GM12878 (cell line): ENCODE results near the gene ACOT6. TPM values are rescaled to one million over a fixed set of nuclear protein-coding genes. Genes with fewer than 3 reads are reported as not detected.

Source experiments
- ATAC-seq: fragments of 200-7000 bp; cut with Tn5 transposase; 3 replicates; pipeline ENCODE4 v1.9.1; 2020; ENCODE audit warnings: mild to moderate bottlenecking, moderate library complexity
- BruUV-seq: library from RNA; stranded (reverse); fragments of 400-500 nt; replicated peaks from 2 replicates; lab custom pipeline; 2021; lab: Mats Ljungman, UMichigan
- CTCF ChIA-PET: fragments of 300-600 bp; sonication (Branson Sonifier 250); formaldehyde crosslinking; extraction: SDS; loops from one replicate; lab custom pipeline; 2021; ENCODE audit warnings: inconsistent platforms; lab: Yijun Ruan, JAX
- POLR2A ChIA-PET: fragments of 350-600 bp; formaldehyde crosslinking; extraction: SDS; loops from one replicate; lab custom pipeline; 2021; ENCODE audit warnings: inconsistent platforms; lab: Charles Lee
- RAD21 ChIA-PET: fragments of 300-600 bp; sonication (Branson Sonifier 250); formaldehyde crosslinking; loops from one replicate; lab custom pipeline; 2023; ENCODE audit warnings: antibody characterized with exemption; ENCODE audit not compliant: unreplicated experiment; lab: Charles Lee
- SMC1A ChIA-PET: fragments of 300-600 bp; sonication (Branson Sonifier 250); formaldehyde crosslinking; loops from one replicate; lab custom pipeline; 2023; ENCODE audit not compliant: unreplicated experiment, uncharacterized antibody; lab: Charles Lee
- DNase-seq: peaks from one replicate; pipeline ENCODE4 v3.0.0-alpha.2; 2011; ENCODE audit warnings: low read depth, low spot score
- FAIRE-seq: peaks from 3 replicates; lab custom pipeline; 2011; peaks lifted over from hg19 to GRCh38; lab: Jason Lieb, UNC
- H2AFZ ChIP-seq: 2 replicates; pipeline ENCODE4 v1.6.0; 2011; ENCODE audit warnings: low read depth, low read length, control low read depth; ENCODE audit not compliant: control insufficient read depth
- H3K27ac ChIP-seq: 2 replicates; pipeline ENCODE4 v1.5.1; 2011; ENCODE audit warnings: control low read depth; ENCODE audit not compliant: control insufficient read depth, insufficient read depth
- H3K27me3 ChIP-seq, 2 experiments: replicated peaks in 1 of 2; 2 replicates each; pipeline versions ENCODE4 v1.6.0 to v1.6.1; 2011; ENCODE audit warnings: low read length in 1 of 2; ENCODE audit not compliant: control insufficient read depth in 2 of 2, insufficient read depth in 2 of 2
- H3K36me3 ChIP-seq, 2 experiments: 2 replicates each; pipeline ENCODE4 v1.5.1; 2011; ENCODE audit warnings: low read length in 1 of 2; ENCODE audit not compliant: control insufficient read depth in 2 of 2, insufficient read depth in 2 of 2
- H3K4me1 ChIP-seq: 2 replicates; pipeline ENCODE4 v1.6.1; 2011; ENCODE audit warnings: mild to moderate bottlenecking, low read length, moderate library complexity, mixed read lengths; ENCODE audit not compliant: control insufficient read depth, insufficient read depth
- H3K4me2 ChIP-seq: 2 replicates; pipeline ENCODE4 v1.6.0; 2011; ENCODE audit warnings: control low read depth; ENCODE audit not compliant: control insufficient read depth, insufficient read depth
- H3K4me3 ChIP-seq: fragments of 200-600 bp; sonication (generic); 2 replicates; pipeline ENCODE4 v1.5.1; 2016
- H3K79me2 ChIP-seq: 2 replicates; pipeline ENCODE4 v1.6.0; 2011; ENCODE audit warnings: low read length; ENCODE audit not compliant: control insufficient read depth, insufficient read depth
- H3K9ac ChIP-seq: 2 replicates; pipeline ENCODE4 v1.8.0; 2011; ENCODE audit warnings: low read length, control low read depth, mixed read lengths; ENCODE audit not compliant: control insufficient read depth, insufficient read depth
- H3K9me3 ChIP-seq: replicated peaks from 3 replicates; pipeline ENCODE4 v1.5.1; 2011; ENCODE audit warnings: mild to moderate bottlenecking, low read length; ENCODE audit not compliant: control insufficient read depth, insufficient read depth
- H4K20me1 ChIP-seq: 2 replicates; pipeline ENCODE4 v1.6.0; 2011; ENCODE audit not compliant: control insufficient read depth, insufficient read depth
- ASH2L ChIP-seq: fragments of 300-600, 200-600 bp; sonication (generic); IDR thresholded peaks from 2 replicates; pipeline ENCODE4 v1.6.1; 2017; ENCODE audit warnings: low read depth, mild to moderate bottlenecking, borderline replicate concordance
- BHLHE40 ChIP-seq, 2 experiments: fragments of 450-650 bp in 1 of 2; IDR thresholded peaks; 2 replicates each; pipeline ENCODE4 v1.6.1; 2011 to 2017; ENCODE audit warnings: low read depth in 2 of 2, borderline replicate concordance in 1 of 2, improper control_type of control experiment in 1 of 2, low read length in 1 of 2, mild to moderate bottlenecking in 1 of 2
- CHD2 ChIP-seq: IDR thresholded peaks from 2 replicates; pipeline ENCODE4 v1.6.1; 2011; ENCODE audit warnings: low read depth, low read length, improper control_type of control experiment, borderline replicate concordance
- EED ChIP-seq: sonication (generic); IDR thresholded peaks from 2 replicates; pipeline ENCODE4 v1.6.1; 2016; ENCODE audit warnings: antibody characterized with exemption, low read depth
- KLF5 ChIP-seq: fragments of 450-650 bp; IDR thresholded peaks from 2 replicates; pipeline ENCODE4 v1.6.1; 2014; ENCODE audit warnings: mild to moderate bottlenecking; ENCODE audit not compliant: partially characterized antibody
- RCOR1 ChIP-seq: conservative IDR thresholded peaks from 2 replicates; pipeline ENCODE4 v1.6.1; 2012; ENCODE audit warnings: low read depth, low read length, improper control_type of control experiment
- REST ChIP-seq: IDR thresholded peaks from 2 replicates; pipeline ENCODE4 v1.6.1; 2012; ENCODE audit warnings: mild to moderate bottlenecking, low read depth, low read length
- SMAD1 ChIP-seq: fragments of 450-650 bp; IDR thresholded peaks from 2 replicates; pipeline ENCODE4 v1.6.1; 2018; ENCODE audit warnings: mild to moderate bottlenecking, low read depth; ENCODE audit not compliant: partially characterized antibody
- SPI1 ChIP-seq: IDR thresholded peaks from 2 replicates; pipeline ENCODE4 v1.6.1; 2011; ENCODE audit warnings: low read depth, mild to moderate bottlenecking, low read length, moderate library complexity, borderline replicate concordance; ENCODE audit not compliant: insufficient read depth
- STAT1 ChIP-seq: fragments of 450-650 bp; conservative IDR thresholded peaks from 2 replicates; pipeline ENCODE4 v1.6.1; 2014; ENCODE audit warnings: antibody characterized with exemption, mild to moderate bottlenecking
- TAF1 ChIP-seq: IDR thresholded peaks from 2 replicates; pipeline ENCODE4 v1.6.1; 2011; ENCODE audit warnings: mild to moderate bottlenecking, low read depth, low read length, borderline replicate concordance
- TCF12 ChIP-seq: IDR thresholded peaks from 2 replicates; pipeline ENCODE4 v1.6.1; 2011; ENCODE audit warnings: low read depth, mild to moderate bottlenecking, low read length
- ZNF207 ChIP-seq: fragments of 450-650 bp; IDR thresholded peaks from 2 replicates; pipeline ENCODE4 v1.6.1; 2014; ENCODE audit warnings: antibody characterized with exemption, mild to moderate bottlenecking, borderline replicate concordance
- ZNF622 ChIP-seq: fragments of 450-650 bp; IDR thresholded peaks from 2 replicates; pipeline ENCODE4 v1.6.1; 2017; ENCODE audit warnings: mild to moderate bottlenecking, inconsistent platforms
- WGBS: methylation state at CpG from one replicate; pipeline ENCODE4 v1.1.6; 2016; ENCODE audit warnings: low lambda C conversion rate; ENCODE audit not compliant: insufficient replicate concordance, insufficient coverage; ENCODE audit errors: missing lambda C conversion rate; 5-methylcytosine and 5-hydroxymethylcytosine counted together
- in situ Hi-C: fragments of 300-500 bp; cut with MboI; formaldehyde crosslinking; loops from 9 replicates; pipeline ENCODE4 v1.14.3; 2018; ENCODE audit warnings: mixed read lengths
- intact Hi-C: fragments of 100-400 bp; cut with micrococcal nuclease; formaldehyde crosslinking; loops from one replicate; pipeline ENCODE4 v1.14.2; 2022; ENCODE audit not compliant: unreplicated experiment
- polyA plus RNA-seq, 11 experiments: library from polyadenylated mRNA; depleted of rRNA in 4 of 11; unstranded in 6 of 11; stranded (reverse) in 5 of 11; fragments of >200 nt; fragmentation: Nextera tagmentation in 4 of 11; fragmentation: Illumina TruSeq in 1 of 11; extraction: Ambion mirVana in 4 of 11; extraction: Trizol in 1 of 11; gene quantifications; 1 replicate in 1 of 11; 2 replicates in 10 of 11; pipeline versions ENCODE4 v1.2.1 to v1.2.3, GENCODE V29; 2011 to 2016; ENCODE audit warnings: inconsistent platforms in 2 of 11, missing spikeins in 2 of 11, low read depth in 1 of 11
- total RNA-seq, 4 experiments: library from RNA; depleted of rRNA in 3 of 4; stranded (reverse); fragments of >200 nt in 3 of 4; fragmentation: Illumina TruSeq in 1 of 4; extraction: Trizol in 1 of 4; gene quantifications; 2 replicates each; pipeline versions ENCODE4 v1.2.1 to v1.2.3, GENCODE V29; 2013 to 2021
- TF ChIP-seq, protein P1 (sequence below): fragments of 450-650 bp; IDR thresholded peaks from 2 replicates; pipeline ENCODE4 v1.6.1; 2018; ENCODE audit warnings: mild to moderate bottlenecking, low read depth, moderate library complexity; ENCODE audit not compliant: partially characterized antibody
- TF ChIP-seq, protein P2 (sequence below): IDR thresholded peaks from 2 replicates; pipeline ENCODE4 v1.6.1; 2011; ENCODE audit warnings: borderline replicate concordance, low read depth, mild to moderate bottlenecking, moderate library complexity, mixed read lengths, low read length; ENCODE audit not compliant: insufficient read depth; ENCODE audit errors: extremely low read length

The ACOT6 gene
- total and polyA plus RNA-seq, 10 of the 15 experiments (the other 5 are each of a cell fraction or from before 2014, with no cell fraction given): not detected

DNA sequence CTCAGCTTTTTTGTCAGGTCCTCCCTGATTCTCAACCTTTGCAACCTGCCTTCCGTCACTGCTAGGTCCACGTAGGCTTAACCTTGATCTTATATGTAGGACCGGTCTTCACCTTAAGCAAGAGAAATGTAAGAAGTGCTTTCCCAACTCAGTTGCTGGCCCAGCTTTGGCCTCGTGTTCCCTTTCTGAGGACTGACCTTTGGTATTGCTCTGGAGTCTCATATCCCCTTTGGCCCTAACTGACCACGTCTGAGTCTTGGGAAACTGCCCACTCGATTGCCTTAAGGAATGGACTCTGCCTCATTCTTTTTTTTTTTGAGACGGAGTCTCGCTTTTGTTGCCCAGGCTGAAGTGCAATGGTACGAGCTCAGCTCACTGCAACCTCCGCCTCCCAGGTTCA, 8.0 kb downstream of the ACOT6 start (continued):
- TF ChIP-seq REST (no peak), ASH2L (no peak), STAT1 (no peak), CHD2 (no peak), TCF12 (no peak), BHLHE40 (IDR thresholded peaks at IDR 0.05; ENCODE audit: borderline replicate concordance in 1 of 2, low read depth in 2 of 2, low read length in 1 of 2) (no peak)

DNA sequence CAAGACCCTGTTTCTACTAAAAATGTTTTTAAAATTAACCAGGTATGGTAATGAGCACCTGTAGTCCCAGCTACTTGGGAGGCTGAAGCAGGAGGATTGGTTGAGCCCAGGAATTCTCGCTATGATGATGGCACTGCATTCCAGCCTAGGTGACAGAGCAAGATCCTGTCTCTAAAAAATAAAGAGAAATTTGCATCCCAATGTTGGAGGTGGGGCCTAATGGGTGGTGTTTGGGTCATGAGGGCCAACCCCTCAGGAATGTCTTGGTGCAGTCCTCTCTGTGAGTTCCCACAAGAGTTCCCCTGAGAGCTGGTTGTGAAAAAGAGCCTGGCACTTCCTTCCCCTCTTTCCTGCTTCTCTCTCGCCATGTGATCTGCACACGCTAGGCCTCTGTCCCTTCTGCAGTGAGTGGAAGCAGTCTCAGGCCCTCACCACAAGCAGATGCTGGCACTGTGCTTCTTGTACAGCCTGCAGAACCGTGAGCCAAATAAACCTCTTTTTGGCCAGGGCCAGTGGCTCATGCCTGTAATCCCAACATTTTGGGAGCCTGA, 11.3 kb downstream of the ACOT6 start:
- Histone ChIP-seq H3K9ac (no peak overlapping the region), H3K4me2 (no peak overlapping the region), H2AFZ (no peak overlapping the region), H4K20me1 (no peaks in the 10 kb centered on the region), H3K79me2 (no peaks in the 10 kb centered on the region), H3K9me3 (no peaks in the 10 kb centered on the region), H3K4me1 (no peaks in the 10 kb centered on the region), H3K4me3 (no peak overlapping the region), H3K27ac (no peak overlapping the region), H3K36me3 (no peaks in the 10 kb centered on the region), H3K27me3 (no peaks in the 10 kb centered on the region)
- 78% methylated on average over 4 of the region's 4 CpGs for WGBS
- SMC1A ChIA-PET: no interaction called here
- CTCF ChIA-PET: no interaction called here
- POLR2A ChIA-PET: no interaction called here
- ATAC-seq: no peak
- intact Hi-C loops: no loop called here
- no peak for FAIRE-seq
- no peak for DNase-seq
- RAD21 ChIA-PET: no interaction called here
- BruUV-seq: no TSS peak
- in situ Hi-C loops: no loop called here
- TF ChIP-seq RCOR1: no peak
- TF ChIP-seq ZNF622: no peak
- TF ChIP-seq ZNF207: no peak
- TF ChIP-seq EED: no peak
- no peak for TF ChIP-seq SPI1
- TF ChIP-seq SMAD1: no peak
- TF ChIP-seq, protein P1, sequence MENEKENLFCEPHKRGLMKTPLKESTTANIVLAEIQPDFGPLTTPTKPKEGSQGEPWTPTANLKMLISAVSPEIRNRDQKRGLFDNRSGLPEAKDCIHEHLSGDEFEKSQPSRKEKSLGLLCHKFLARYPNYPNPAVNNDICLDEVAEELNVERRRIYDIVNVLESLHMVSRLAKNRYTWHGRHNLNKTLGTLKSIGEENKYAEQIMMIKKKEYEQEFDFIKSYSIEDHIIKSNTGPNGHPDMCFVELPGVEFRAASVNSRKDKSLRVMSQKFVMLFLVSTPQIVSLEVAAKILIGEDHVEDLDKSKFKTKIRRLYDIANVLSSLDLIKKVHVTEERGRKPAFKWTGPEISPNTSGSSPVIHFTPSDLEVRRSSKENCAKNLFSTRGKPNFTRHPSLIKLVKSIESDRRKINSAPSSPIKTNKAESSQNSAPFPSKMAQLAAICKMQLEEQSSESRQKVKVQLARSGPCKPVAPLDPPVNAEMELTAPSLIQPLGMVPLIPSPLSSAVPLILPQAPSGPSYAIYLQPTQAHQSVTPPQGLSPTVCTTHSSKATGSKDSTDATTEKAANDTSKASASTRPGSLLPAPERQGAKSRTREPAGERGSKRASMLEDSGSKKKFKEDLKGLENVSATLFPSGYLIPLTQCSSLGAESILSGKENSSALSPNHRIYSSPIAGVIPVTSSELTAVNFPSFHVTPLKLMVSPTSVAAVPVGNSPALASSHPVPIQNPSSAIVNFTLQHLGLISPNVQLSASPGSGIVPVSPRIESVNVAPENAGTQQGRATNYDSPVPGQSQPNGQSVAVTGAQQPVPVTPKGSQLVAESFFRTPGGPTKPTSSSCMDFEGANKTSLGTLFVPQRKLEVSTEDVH: no peak
- TF ChIP-seq TAF1: no peak
- no peak for TF ChIP-seq KLF5
- TF ChIP-seq BHLHE40 (IDR thresholded peaks at IDR 0.05; ENCODE audit: borderline replicate concordance in 1 of 2, low read depth in 2 of 2, low read length in 1 of 2): no peak
- TF ChIP-seq, protein P2, sequence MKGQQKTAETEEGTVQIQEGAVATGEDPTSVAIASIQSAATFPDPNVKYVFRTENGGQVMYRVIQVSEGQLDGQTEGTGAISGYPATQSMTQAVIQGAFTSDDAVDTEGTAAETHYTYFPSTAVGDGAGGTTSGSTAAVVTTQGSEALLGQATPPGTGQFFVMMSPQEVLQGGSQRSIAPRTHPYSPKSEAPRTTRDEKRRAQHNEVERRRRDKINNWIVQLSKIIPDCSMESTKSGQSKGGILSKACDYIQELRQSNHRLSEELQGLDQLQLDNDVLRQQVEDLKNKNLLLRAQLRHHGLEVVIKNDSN: no peak
